NCI-H2081 treated with DMSO at 0.1 percent for 48 hours (cell line): Measurements from ENCODE around the gene PAX7.
"Not testable (repeated sequence)": the region's sequence is repeated elsewhere in the genome, so short reads cannot be mapped to it uniquely, and the experiment has no call there.

Experiments
- DNase-seq: peaks from one replicate; lab custom pipeline; 2025; lab: John Stamatoyannopoulos, UW

The PAX7 gene

GRCh38 chr1:18761948-18762840 is 131.5 kb downstream of the PAX7 start:
- DNase-seq = no peak

- DNase-seq = no peak
Measured at GRCh38 chr1:18764362-18764761, 133.7 kb downstream of the PAX7 start.

- DNase-seq = no peak
Measured at GRCh38 chr1:18765725-18766124, 135.1 kb downstream of the PAX7 start.

DNA sequence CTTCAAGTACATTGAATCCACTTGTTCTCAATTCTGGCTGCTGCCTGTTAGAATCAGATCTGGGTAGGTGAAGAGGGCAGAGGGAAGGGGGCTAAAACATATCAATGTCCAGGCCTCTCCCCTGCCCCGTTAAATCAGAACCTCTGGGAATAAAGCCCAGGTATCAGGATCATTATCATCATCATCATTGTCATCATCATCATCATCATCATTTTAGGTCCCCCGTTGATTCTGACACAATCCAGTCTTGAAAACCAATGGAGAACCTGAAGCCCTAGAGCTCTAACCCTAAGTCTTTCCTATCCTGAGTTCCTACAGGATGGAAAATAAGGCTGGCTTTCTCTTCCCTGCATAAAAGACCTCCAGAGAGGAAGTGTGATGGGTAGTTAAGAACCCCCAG is 135.7 kb downstream of the PAX7 start:
- no peak for DNase-seq

- not testable (repeated sequence) for DNase-seq
Measured at GRCh38 chr1:18767576-18767975, 136.9 kb downstream of the PAX7 start.

- no peak for DNase-seq
Measured at GRCh38 chr1:18768086-18768485, 137.4 kb downstream of the PAX7 start.

DNA sequence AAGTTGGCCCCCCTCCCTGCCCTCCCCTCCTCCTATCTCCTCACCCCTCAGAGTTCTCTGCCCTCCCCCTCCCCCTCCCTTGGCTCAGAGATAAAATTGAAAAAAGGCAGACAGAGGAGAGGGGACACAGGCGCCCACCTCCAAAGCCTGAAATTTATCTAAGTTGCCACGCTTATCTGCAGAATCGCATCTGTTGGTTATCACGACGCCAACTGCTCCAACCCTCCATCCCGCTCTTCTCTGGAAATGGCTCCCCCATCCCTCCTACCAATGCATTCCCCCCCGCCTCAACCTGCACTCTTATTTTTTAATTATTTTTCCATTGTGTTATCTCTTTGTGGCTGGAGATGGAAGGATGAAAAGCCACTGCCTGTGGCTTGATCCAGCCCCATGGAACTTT is 138.5 kb downstream of the PAX7 start:
- DNase-seq = no peak

- DNase-seq = no peak
Measured at GRCh38 chr1:18770799-18771198, 140.2 kb downstream of the PAX7 start.

- DNase-seq = no peak
Measured at GRCh38 chr1:18773753-18774152, 143.1 kb downstream of the PAX7 start.

DNA sequence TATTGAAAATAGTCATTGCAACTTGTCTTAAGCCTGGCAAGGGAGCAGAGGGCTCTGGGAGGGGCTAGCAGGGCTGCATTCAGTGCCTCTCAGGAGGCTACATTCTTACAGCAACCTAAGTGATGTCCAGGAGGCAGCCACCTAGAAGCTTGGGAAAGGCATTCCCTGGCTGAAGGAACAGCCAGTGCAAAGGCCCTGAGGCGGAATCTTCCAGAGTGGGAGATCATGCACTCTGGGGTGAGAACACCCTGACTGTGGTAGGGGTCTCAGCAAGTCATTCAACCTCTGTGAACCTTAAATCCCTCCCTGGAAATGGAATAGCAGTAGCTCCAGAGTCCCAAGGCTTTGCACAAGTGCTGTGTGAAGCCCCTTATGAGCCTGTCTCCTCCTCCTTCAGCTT is 144.7 kb downstream of the PAX7 start:
- no peak for DNase-seq

DNA sequence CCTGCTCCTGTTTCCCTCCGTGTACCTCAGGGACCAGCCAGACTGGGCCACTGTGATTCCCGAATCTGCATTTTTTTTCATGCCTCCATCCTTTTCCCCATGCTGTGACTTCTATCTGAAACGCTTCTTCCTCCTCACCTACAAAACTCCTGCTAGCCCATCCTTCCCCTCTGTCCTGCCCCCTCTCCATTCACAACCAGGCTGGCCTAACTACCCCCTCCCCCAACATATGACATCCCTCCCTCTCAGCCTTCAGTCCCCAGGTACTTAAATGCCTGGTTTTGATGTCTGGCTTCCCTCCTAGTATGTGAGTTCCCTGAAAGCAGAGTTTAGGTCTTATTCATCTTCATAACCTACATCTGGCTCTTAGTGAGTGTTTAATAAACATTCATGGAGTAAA is 146.1 kb downstream of the PAX7 start:
- no peak for DNase-seq

DNA sequence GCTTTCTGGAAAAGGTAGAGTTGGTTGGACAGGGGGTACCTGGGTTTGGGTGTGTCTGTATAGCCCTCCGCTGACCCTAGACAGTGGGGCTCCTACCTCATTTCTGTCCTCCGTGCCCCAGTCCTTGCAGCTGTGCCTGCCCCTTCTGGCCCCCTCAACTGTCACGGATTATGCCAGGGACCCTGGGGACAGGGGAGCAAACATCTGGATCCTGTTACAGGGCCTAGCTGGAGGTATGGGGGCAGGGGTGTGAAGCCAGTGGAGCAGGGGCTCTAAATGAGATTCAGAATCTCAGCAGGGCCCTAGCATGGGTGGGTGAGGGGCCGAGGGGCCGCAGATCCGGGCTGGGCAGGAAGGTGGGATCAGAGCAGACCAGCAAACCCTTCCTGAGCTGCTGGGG is 147.8 kb downstream of the PAX7 start:
- no peak for DNase-seq

GRCh38 chr1:18781031-18781430 is 150.4 kb downstream of the PAX7 start:
- no peak for DNase-seq

- DNase-seq = no peak
Measured at GRCh38 chr1:18783705-18784481, 153.2 kb downstream of the PAX7 start.

DNA sequence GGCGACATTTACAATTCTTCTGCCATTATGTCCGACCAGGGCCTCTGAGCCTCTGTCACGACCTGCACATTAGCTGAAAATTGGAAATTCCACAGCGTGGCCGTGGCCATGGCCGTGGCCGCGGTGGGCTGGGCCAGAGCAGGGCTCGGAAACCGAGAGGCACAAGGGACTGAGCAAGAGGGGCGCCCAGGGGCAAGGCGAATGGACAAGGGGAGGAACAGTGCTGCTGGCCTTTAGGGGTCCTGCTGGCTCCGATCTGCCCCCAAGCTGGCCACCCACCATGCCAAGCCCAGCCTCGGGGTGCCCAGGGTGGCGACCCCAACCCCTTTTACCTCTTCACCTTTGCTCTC is 153.8 kb downstream of the PAX7 start:
- no peak for DNase-seq

GRCh38 chr1:18786149-18786548 is 155.5 kb downstream of the PAX7 start:
- DNase-seq = no peak

DNA sequence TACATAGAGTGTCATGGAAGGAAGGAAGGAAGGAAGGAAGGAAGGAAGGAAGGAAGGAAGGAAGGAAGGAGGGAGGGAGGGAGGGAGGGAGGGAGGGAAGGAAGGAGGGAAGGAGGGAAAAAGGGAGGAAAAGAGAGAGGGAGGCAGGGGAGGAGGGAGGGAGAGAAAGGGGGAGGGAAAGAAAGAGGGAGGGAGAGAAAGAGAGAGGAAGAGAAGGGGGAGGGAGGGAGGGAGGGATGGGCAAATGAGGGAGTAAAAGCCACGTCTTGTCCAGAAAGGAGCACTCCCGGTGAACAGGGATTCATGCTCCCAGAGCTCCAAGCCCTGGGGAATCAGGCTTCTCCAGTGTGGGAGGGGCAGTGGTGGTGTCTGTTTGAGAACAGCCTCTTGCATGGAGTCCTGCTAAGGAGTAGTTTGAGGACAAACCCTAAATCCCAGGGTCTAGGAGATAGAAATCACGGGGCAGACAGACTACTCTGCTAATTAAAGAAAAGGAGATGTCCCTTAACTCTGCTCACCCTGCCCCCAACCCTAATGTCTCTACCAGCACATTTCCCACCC is 157.3 kb downstream of the PAX7 start:
- no peak for DNase-seq

DNA sequence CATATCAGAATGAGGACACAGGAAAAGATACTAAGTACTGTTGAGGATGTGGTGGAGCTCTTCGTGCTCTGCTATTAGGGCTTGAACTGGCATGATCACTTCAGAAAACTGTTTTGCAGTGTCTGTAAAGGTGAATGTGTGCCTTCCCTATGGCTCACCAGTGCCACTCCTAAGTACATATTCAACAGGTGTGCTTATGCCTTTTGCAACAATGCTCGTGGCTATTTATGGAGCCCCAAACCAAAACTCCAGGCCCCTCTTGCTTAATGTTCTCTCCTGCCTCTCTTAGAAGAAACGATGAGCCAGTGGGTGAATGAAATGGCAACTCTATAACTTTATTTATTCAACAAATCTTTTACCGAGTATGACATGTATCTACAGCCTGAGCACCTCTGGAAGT is 158.6 kb downstream of the PAX7 start:
- no peak for DNase-seq

- DNase-seq = no peak
Measured at GRCh38 chr1:18792747-18793146, 162.1 kb downstream of the PAX7 start.

DNA sequence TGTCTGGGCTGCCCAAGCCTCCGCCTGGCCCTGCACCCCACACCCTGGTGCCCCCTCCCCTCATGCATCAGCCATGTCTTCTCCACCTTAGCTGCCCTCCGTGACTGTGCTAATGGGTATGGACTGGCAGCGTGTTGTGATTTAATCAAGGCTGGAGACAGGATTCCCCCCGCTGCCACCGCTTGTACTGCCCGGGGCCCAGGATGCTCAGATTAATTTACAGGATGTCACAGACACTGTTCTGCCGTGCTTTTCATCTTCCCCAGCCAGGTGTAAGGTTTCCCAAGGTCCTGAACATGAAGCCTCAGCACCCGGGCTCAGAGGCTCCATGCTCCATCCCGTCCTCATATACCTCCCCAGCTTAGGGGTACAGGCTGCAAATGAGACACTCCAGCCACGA is 162.5 kb downstream of the PAX7 start:
- DNase-seq = no peak

DNA sequence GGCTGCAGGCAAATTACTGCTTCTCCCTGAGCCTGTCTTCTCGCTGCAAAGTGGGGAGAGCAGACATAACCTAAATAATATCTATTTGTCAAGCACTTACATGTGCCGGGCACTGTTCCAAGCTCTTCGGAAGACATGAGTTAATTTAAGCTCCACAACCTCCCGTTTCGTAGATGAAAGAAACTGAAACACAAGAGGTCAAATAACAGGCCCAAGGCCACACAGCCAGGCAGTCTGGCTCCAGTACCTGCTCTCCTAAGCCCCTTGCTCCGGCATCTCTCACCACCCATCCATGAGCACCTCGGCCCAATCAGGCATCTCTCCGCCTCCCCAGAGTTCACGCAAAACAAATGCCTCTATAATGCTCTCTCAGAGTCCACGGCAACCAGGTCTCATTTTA is 163.4 kb downstream of the PAX7 start:
- DNase-seq = no peak

DNA sequence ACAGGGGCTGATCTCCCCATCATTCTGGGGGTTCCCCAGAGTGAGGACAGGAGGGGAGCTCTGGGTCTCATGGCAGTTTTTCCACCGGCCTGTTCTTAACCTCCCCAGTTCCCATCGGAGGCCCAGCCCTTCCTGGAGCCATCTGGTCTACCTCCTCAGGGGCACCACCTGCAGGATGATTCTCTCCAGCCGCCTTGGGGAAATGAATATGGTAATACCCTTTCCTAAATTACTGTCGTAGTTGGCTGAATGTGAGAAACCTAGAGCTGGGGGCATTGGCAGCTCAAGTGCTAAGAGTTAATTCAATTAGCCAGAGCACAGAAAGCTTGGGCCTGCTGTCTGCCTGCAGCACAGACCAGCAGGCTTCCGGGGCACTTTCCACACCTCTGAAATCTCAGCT is 163.9 kb downstream of the PAX7 start:
- no peak for DNase-seq

DNA sequence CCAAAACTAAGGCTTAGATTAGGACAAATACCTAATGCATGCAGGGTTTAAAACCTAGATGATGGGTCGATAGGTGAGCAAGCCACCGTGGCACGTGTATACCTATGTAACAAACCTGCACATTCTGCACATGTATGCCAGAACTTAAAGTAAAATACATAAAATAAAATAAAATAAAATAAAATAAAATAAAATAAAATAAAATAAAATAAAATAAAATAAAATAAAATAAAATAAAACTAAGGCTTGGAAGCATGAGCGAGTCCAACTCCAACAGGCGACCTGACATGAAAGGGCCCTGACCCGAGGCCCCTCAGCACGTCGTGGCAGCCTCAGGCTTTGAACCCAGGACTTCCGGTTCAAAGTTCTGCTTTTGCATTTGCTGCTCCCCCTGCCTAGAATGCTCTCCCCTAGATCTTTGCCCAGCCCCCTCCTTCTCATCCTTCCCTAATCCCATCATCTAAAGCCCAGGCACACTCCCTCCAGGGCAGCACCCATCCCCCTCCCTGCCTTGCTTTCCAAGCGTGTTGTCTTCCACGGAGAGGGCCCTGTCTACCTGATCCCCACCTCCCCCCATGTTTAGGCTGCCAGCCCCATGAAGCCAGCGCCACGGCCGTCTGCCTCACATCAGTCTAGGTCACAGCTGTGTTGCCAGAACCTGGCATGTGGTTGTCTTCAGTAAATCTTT is 164.5 kb downstream of the PAX7 start:
- DNase-seq = no peak
